Neural cell (in vitro differentiated cells): ENCODE results near the gene MPL. TPM values are rescaled to one million over a fixed set of nuclear protein-coding genes. Genes with fewer than 3 reads are reported as not detected.

ENCODE experiments used
- H2AFZ ChIP-seq: fragments of 200-600, 300-800 bp; sonication (generic), shearing (Covaris generic); 2 replicates; pipeline ENCODE4 v1.6.0; 2014; ENCODE audit warnings: low read depth, mild to moderate bottlenecking, antibody characterized with exemption, low read length, moderate library complexity
- H3F3A ChIP-seq: fragments of 200-600 bp; shearing (Covaris generic); 2 replicates; pipeline ENCODE4 v1.6.1; 2016; ENCODE audit warnings: mild to moderate bottlenecking, moderate library complexity, mixed read lengths, antibody characterized with exemption, low read length; ENCODE audit not compliant: insufficient read depth, poor library complexity, severe bottlenecking
- H3K27ac ChIP-seq: fragments of 200-600, 300-800 bp; sonication (generic), shearing (Covaris generic); 2 replicates; pipeline ENCODE4 v1.5.1; 2014; ENCODE audit warnings: mild to moderate bottlenecking, low read length, moderate library complexity
- H3K27me3 ChIP-seq: fragments of 300-800, 200-600 bp; sonication (generic), shearing (Covaris generic); 2 replicates; pipeline ENCODE4 v1.6.0; 2014; ENCODE audit warnings: mild to moderate bottlenecking, low read depth, low read length, moderate library complexity; ENCODE audit not compliant: insufficient read depth
- H3K36me3 ChIP-seq: fragments of 300-800, 200-600 bp; sonication (generic), shearing (Covaris generic); 2 replicates; pipeline ENCODE4 v1.5.1; 2014; ENCODE audit warnings: mild to moderate bottlenecking, antibody characterized with exemption, low read length, moderate library complexity; ENCODE audit not compliant: insufficient read depth
- H3K4me2 ChIP-seq: fragments of 300-800, 200-600 bp; sonication (generic), shearing (Covaris generic); 2 replicates; pipeline ENCODE4 v1.6.0; 2014; ENCODE audit warnings: mild to moderate bottlenecking, low read length
- H3K4me3 ChIP-seq: fragments of 300-800, 200-600 bp; sonication (generic), shearing (Covaris generic); 2 replicates; pipeline ENCODE4 v1.5.1; 2014; ENCODE audit warnings: mild to moderate bottlenecking, low read length, moderate library complexity
- H3K79me2 ChIP-seq: fragments of 200-600 bp; shearing (Covaris generic); replicated peaks from 2 replicates; pipeline ENCODE4 v1.6.0; 2014; ENCODE audit warnings: mild to moderate bottlenecking, low read length, moderate library complexity; ENCODE audit not compliant: insufficient read depth
- H3K9ac ChIP-seq: fragments of 300-800, 200-600 bp; sonication (generic), shearing (Covaris generic); 2 replicates; pipeline ENCODE4 v1.6.1; 2016; ENCODE audit warnings: mild to moderate bottlenecking, low read length, mixed read lengths
- H3K9me2 ChIP-seq: fragments of 200-600 bp; shearing (Covaris generic); 2 replicates; pipeline ENCODE4 v1.6.1; 2016; ENCODE audit warnings: mild to moderate bottlenecking, low read length, mixed read lengths; ENCODE audit not compliant: insufficient read depth
- H3K9me3 ChIP-seq: fragments of 200-600, 300-800 bp; sonication (generic), shearing (Covaris generic); 2 replicates; pipeline ENCODE4 v1.6.1; 2016; ENCODE audit warnings: mild to moderate bottlenecking, mixed run types, low read length, moderate library complexity, mixed read lengths
- H4K20me1 ChIP-seq: fragments of 200-600 bp; shearing (Covaris generic); 2 replicates; pipeline ENCODE4 v1.6.1; 2016; ENCODE audit warnings: mild to moderate bottlenecking, mixed run types; ENCODE audit not compliant: insufficient read depth
- CTCF ChIP-seq: fragments of 450-650 bp; IDR thresholded peaks from 2 replicates; pipeline ENCODE4 v1.5.1; 2014; ENCODE audit warnings: antibody characterized with exemption, mild to moderate bottlenecking, moderate library complexity; ENCODE audit not compliant: poor library complexity, severe bottlenecking
- EP300 ChIP-seq: fragments of 450-650 bp; conservative IDR thresholded peaks from 2 replicates; pipeline ENCODE4 v1.6.1; 2014; ENCODE audit warnings: antibody characterized with exemption, mild to moderate bottlenecking, moderate library complexity; ENCODE audit not compliant: poor library complexity, severe bottlenecking
- EZH2 ChIP-seq: fragments of 200-600, 300-800 bp; shearing (Covaris generic), sonication (generic); IDR thresholded peaks from 2 replicates; pipeline ENCODE4 v1.6.1; 2014; ENCODE audit warnings: antibody characterized with exemption, low read length, borderline replicate concordance, mild to moderate bottlenecking; ENCODE audit not compliant: insufficient read depth, poor library complexity, severe bottlenecking
- MXI1 ChIP-seq: fragments of 450-650 bp; conservative IDR thresholded peaks from 2 replicates; pipeline ENCODE4 v1.6.1; 2014; ENCODE audit warnings: antibody characterized with exemption, mild to moderate bottlenecking; ENCODE audit not compliant: poor library complexity, severe bottlenecking
- POLR2AphosphoS5 ChIP-seq: IDR thresholded peaks from 2 replicates; pipeline ENCODE4 v1.6.1; 2012
- RAD21 ChIP-seq: fragments of 450-650 bp; conservative IDR thresholded peaks from 2 replicates; pipeline ENCODE4 v1.6.1; 2014; ENCODE audit warnings: antibody characterized with exemption, mild to moderate bottlenecking, moderate library complexity
- REST ChIP-seq: IDR thresholded peaks from 2 replicates; pipeline ENCODE4 v1.6.1; 2012; ENCODE audit warnings: borderline replicate concordance
- SMC3 ChIP-seq: fragments of 450-650 bp; conservative IDR thresholded peaks from 2 replicates; pipeline ENCODE4 v1.6.1; 2014; ENCODE audit warnings: antibody characterized with exemption, mild to moderate bottlenecking, moderate library complexity; ENCODE audit not compliant: poor library complexity
- TAF1 ChIP-seq: IDR thresholded peaks from 2 replicates; pipeline ENCODE4 v1.6.1; 2012; ENCODE audit warnings: low read depth
- polyA minus RNA-seq: library from RNA; depleted of rRNA, polyadenylated mRNA; stranded (reverse); fragments of >200 nt; gene quantifications from 2 replicates; pipeline ENCODE4 v1.2.3, GENCODE V29; 2014
- polyA plus RNA-seq: library from polyadenylated mRNA; depleted of rRNA; stranded (reverse); fragments of >200 nt; gene quantifications from 2 replicates; pipeline ENCODE4 v1.2.3, GENCODE V29; 2014

MPL gene
- polyA plus RNA-seq (not detected in 2 replicates), polyA minus RNA-seq (not detected in 2 replicates)

GRCh38 chr1:43337588-43337987 lies at the start of gene MPL:
Gene MPL, plus strand, starts transcription at chr1:43337818. Its CDS starts 31 bp downstream, at chr1:43337849.
- no peak within 1 kb of the TSS for H2AFZ ChIP-seq
- no peaks in the 10 kb centered on the region for H3K36me3 ChIP-seq
- H3K9me3 ChIP-seq: no peaks in the 10 kb centered on the region
- no peak within 1 kb of the TSS for H3K9ac ChIP-seq
- no peaks in the 10 kb centered on the region for H3K9me2 ChIP-seq
- no peaks in the 10 kb centered on the region for H3K27me3 ChIP-seq
- no peaks in the 10 kb centered on the region for H3K79me2 ChIP-seq
- TF ChIP-seq EZH2 (no peak), RAD21 (no peak), MXI1 (no peak), TAF1 (no peak), POLR2AphosphoS5 (no peak)
- H3F3A ChIP-seq: no peaks in the 10 kb centered on the region
- no peaks in the 10 kb centered on the region for H4K20me1 ChIP-seq
- no peak within 1 kb of the TSS for H3K4me2 ChIP-seq
- H3K27ac ChIP-seq: no peak within 1 kb of the TSS
- H3K4me3 ChIP-seq: no peak within 1 kb of the TSS

GRCh38 chr1:43288058-43288784 lies 49.4 kb upstream of the MPL start:
- Histone ChIP-seq H3K27ac (no peak overlapping the region), H4K20me1 (no peaks in the 10 kb centered on the region), H3F3A (no peaks in the 10 kb centered on the region), H3K79me2 (no peaks in the 10 kb centered on the region), H3K9ac (no peak overlapping the region), H3K4me3 (no peak overlapping the region), H3K4me2 (no peak overlapping the region), H3K27me3 (no peaks in the 10 kb centered on the region), H2AFZ (no peak overlapping the region), H3K9me3 (no peaks in the 10 kb centered on the region), H3K36me3 (no peaks in the 10 kb centered on the region), H3K9me2 (no peaks in the 10 kb centered on the region)
- TF ChIP-seq EZH2: no peak
- no peak for TF ChIP-seq POLR2AphosphoS5
- TF ChIP-seq RAD21: no peak
- TF ChIP-seq SMC3: no peak
- TF ChIP-seq MXI1: no peak

GRCh38 chr1:43288785-43289706 lies 48.6 kb upstream of the MPL start:
- Histone ChIP-seq H4K20me1 (no peaks in the 10 kb centered on the region), H3K36me3 (no peaks in the 10 kb centered on the region), H3K4me2 (no peak overlapping the region), H3K9ac (no peak overlapping the region), H3K4me3 (no peak overlapping the region), H3K79me2 (no peaks in the 10 kb centered on the region), H3F3A (no peaks in the 10 kb centered on the region), H3K27ac (no peak overlapping the region), H3K9me3 (no peaks in the 10 kb centered on the region), H3K9me2 (no peaks in the 10 kb centered on the region), H3K27me3 (no peaks in the 10 kb centered on the region), H2AFZ (no peak overlapping the region)
- TF ChIP-seq EP300 (no peak), MXI1 (no peak), RAD21 (no peak), TAF1 (no peak), REST (no peak), CTCF (no peak), SMC3 (no peak), POLR2AphosphoS5 (no peak), EZH2 (no peak)
